Epithelial cell of alveolus of lung (primary cell): Measurements from ENCODE around the gene FLG2. TPM values are rescaled to one million over a fixed set of nuclear protein-coding genes. Genes with fewer than 3 reads are reported as not detected.

Experiments used
- total RNA-seq: library from RNA; depleted of rRNA; stranded (reverse); fragments of >200 nt; gene quantifications from 2 replicates; pipeline ENCODE4 v1.2.1, GENCODE V29; 2015

FLG2 gene
- total RNA-seq: not detected in 2 replicates

DNA sequence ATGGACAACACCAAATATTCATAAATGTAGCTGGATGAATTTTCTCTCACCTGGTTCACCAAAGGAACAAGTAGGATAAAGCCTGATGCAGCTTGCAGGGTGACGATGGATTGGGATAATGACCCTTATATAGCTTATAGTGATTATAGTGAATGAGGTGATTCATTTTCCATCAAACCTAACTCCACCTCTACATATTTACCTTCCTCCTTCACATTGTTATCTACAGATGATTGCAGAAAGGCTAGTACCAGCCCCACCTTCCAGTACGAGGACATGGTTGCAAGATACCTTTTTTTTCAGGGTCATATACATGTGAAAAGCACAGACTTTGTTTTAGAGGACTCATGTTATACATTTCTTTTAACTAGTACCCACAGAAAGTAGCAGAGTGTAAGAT lies at the start of gene FLG2:
Gene FLG2 (minus strand): TSS at position 101 of the 400 bp plus-strand sequence. CDS start 1,122 bp downstream, outside the sequence.

DNA sequence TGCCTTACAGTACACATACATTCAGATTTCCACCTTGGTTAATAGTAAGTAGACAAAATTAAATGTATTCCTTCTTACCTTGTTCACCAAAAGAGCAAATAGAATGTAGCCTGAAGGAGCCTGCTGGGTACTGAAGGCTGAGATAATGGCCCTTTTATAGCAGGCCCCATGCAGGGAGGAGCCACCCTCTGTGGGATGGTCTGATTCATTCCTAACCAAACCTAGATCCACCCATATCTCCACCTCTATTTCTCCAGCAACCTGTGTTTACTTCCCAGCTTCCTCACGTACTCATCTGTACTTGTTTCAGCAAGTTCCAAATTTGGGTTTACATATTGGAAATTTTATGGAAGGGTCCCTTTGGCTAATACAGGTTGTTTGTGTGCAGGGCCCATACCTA lies 34.7 kb downstream of the FLG2 start, which contains the start of gene FLG:
Gene FLG (minus strand): TSS at position 129 of the 400 bp plus-strand sequence. CDS start 9,783 bp downstream, outside the sequence.

Other genes starting within 250 kb of the FLG2 start
- gene TCHH, start 244.6 kb downstream of the FLG2 start, total RNA-seq: under 0.01 TPM in 1 of 2 replicates, not detected in the other
- not detected in 2 replicates for gene RPTN, start 200.8 kb downstream of the FLG2 start, total RNA-seq
- gene HRNR, start 135.8 kb downstream of the FLG2 start, total RNA-seq: not detected in 2 replicates
- gene FLG, start 34.8 kb downstream of the FLG2 start, total RNA-seq: under 0.01 TPM in 1 of 2 replicates, not detected in the other
- gene CRNN, start 54.3 kb upstream of the FLG2 start, total RNA-seq: not detected in 2 replicates
- not detected in 2 replicates for gene LCE5A, start 150.8 kb upstream of the FLG2 start, total RNA-seq
- gene CRCT1, start 154.5 kb upstream of the FLG2 start, total RNA-seq: not detected in 2 replicates
- not detected in 2 replicates for gene LCE3E, start 206.8 kb upstream of the FLG2 start, total RNA-seq
- not detected in 2 replicates for gene LCE3D, start 220.5 kb upstream of the FLG2 start, total RNA-seq
- gene LCE3C, start 240.2 kb upstream of the FLG2 start, total RNA-seq: not detected in 2 replicates